ELF-1 (cell line): Measurements from ENCODE around the gene PAX7.

Source experiments
- DNase-seq: peaks from one replicate; pipeline ENCODE4 v3.0.0-alpha.2; 2016; ENCODE audit warnings: low read depth, low spot score

PAX7 gene

GRCh38 chr1:18700530-18700929 lies 69.9 kb downstream of the PAX7 start:
- DNase-seq: no peak

- no peak for DNase-seq
Measured at GRCh38 chr1:18701183-18701582, 70.5 kb downstream of the PAX7 start.

GRCh38 chr1:18703041-18703621 lies 72.5 kb downstream of the PAX7 start:
- DNase-seq: peak; percentile 74

- DNase-seq: no peak
Measured at GRCh38 chr1:18705811-18706210, 75.2 kb downstream of the PAX7 start.

GRCh38 chr1:18707696-18708257 lies 77.1 kb downstream of the PAX7 start:
- no peak for DNase-seq

- no peak for DNase-seq
Measured at GRCh38 chr1:18710002-18710401, 79.4 kb downstream of the PAX7 start.

- no peak for DNase-seq
Measured at GRCh38 chr1:18711003-18711402, 80.4 kb downstream of the PAX7 start.

- DNase-seq: no peak
Measured at GRCh38 chr1:18711536-18712251, 81.0 kb downstream of the PAX7 start.

GRCh38 chr1:18712252-18712600 lies 81.6 kb downstream of the PAX7 start:
- no peak for DNase-seq

GRCh38 chr1:18714404-18715175 lies 83.9 kb downstream of the PAX7 start:
- DNase-seq: no peak

GRCh38 chr1:18716112-18716784 lies 85.6 kb downstream of the PAX7 start:
- DNase-seq: no peak

- DNase-seq: no peak
Measured at GRCh38 chr1:18716785-18717678, 86.4 kb downstream of the PAX7 start.

GRCh38 chr1:18719786-18720451 lies 89.3 kb downstream of the PAX7 start:
- DNase-seq: no peak

- DNase-seq: no peak
Measured at GRCh38 chr1:18721041-18721440, 90.4 kb downstream of the PAX7 start.

GRCh38 chr1:18721776-18722175 lies 91.1 kb downstream of the PAX7 start:
- no peak for DNase-seq

GRCh38 chr1:18722270-18722669 lies 91.6 kb downstream of the PAX7 start:
- DNase-seq: peak; percentile 61

GRCh38 chr1:18723206-18723605 lies 92.6 kb downstream of the PAX7 start:
- no peak for DNase-seq

- DNase-seq: no peak
Measured at GRCh38 chr1:18723701-18724411, 93.2 kb downstream of the PAX7 start.

- no peak for DNase-seq
Measured at GRCh38 chr1:18724801-18725200, 94.2 kb downstream of the PAX7 start.
